GM21515 (cell line): ENCODE data around the gene SUMF1.
A peak's percentile ranks its signal among the peaks of the same experiment; 100 is the strongest.

Source experiments
- ATAC-seq: cut with Tn5 transposase; IDR thresholded peaks from one replicate; pipeline ENCODE4 v1.9.1; 2021; ENCODE audit not compliant: unreplicated experiment

SUMF1 gene

DNA sequence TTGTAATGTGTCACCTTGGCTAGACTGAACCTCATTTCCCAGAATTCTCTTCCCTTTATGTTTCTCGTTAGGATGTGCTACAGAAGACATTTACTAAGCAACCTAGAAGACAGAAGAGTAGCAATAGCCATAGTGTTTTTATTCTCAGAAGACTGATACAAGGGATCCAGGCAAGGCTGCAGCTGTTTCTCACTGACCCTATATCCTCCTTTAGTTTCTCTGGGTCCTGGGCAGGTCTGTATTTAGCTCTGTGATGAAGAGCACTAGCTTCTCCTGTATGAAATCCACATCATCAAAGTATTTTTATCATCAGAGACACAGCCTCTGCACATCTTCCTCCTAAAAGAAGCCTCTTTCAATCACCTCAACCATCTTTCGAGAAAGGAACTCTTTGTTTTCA is 72.5 kb downstream of the SUMF1 start:
- no peak for ATAC-seq

DNA sequence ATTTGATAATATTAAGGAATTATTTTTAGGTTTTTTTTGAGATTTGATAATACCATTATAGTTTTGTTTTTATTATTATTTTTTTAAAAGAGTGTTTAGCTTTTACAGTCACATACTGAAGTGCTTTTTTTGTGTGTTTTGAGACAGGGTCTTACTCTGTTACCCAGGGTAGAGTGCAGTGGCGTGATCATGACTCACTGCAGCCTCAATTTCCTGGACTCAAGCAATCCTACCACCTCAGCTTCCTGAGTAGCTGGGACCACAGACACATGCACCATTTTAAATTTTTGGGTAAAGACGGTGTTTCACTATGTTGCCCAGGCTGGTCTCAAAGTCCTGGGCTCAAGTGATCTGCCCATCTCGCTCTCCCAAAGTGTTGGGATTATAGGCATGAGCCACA is 73.0 kb downstream of the SUMF1 start:
- no peak for ATAC-seq

DNA sequence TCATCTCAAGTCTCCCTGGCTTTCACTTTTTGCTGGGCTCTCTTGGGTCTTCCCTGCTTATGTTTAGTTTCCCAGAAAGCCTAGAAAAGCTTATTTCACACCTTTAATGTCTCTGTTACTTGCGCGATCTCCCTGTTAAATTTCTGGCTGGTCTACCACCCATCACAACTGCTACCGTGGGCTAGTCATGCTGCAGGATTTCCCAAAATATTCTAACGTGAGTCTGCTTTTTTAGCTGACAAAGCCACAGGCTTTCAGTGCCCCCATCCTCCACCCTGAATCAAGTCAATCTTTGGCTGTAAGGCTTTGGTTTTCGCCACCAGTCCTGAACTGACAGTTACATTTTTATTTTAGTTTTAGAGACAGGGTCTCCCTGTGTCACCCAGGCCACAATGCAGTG is 74.1 kb downstream of the SUMF1 start:
- no peak for ATAC-seq

DNA sequence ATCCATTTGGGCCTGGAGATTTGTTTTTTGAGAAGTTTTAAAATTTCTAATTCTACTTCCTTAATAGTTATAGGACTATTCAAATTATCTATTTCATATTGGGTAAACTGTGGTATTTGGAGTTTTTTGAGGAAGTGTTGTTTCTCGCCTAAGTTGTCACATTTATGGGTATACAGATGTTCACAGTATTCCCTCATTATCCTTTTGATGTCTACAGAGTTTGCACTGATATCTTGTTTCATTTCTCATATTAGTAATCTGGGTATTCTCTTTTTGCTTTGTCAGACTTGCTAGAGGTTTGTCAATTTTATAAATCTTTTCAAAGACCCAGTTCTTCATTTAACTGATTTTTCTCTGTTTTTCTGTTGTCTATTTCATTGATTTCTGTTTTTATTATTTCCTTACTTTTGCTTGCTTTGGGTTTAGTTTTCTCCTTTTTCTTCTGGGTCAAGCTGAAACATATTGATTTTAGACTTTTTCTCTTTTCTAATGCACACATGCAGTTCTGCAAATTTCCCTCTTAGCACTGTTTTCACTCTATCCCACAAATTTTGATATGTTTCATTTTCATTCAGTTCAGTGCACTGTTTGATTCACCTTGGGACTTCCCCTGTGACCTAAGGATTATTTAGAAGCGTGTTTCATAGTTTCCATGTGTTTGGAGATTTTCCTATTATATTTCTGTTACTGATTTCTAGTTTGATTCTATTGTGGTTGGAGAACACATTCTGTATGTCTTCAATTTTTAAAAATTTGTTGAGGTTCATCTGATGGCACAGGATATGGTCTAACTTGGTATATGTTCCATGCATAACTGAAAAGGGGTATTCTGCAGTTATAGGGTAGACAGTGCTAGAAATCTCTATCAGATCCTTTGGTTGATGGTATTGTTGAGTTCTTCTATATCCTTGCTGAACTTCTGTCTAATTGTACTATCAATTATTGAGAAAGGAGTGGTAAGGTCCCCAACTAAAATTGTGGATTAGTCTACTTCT is 79.6 kb downstream of the SUMF1 start:
- ATAC-seq, result peak; percentile 64

DNA sequence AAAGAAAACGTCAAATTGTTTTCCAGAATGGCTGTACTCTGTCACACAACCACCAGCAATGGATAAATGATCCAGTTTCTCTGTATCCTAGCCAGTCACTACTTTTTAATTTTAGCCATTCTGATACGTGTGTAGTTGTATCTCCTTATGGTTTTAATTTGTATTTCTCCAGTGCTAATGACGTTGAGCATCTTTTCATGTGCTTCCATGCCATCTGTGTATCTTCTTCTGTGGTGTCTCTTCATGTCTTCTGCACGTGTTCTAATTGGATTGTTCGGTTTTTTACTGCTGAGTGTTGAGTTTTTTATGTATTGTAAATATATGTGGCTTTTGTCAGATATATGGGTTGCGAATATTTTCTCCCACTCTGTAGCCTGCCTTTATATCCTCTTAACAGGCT is 81.9 kb downstream of the SUMF1 start:
- ATAC-seq, result no peak

DNA sequence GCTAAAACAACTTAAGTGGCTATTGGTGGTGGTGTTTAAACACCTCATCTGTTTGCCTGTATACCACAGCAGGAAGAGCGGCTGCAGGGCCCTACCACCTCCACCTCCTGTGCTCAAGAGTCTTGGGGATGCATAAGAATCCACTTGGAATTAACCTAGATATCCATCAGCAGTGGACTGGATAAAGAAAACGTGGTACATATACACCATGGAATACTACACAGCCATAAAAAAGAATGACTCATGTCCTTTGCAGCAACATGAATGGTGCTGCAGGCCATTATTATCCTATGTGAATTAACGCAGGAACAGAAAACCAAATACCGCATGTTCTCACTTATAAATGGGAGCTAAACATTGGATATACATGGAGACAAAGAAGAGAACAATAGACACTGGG is 87.1 kb downstream of the SUMF1 start:
- no peak for ATAC-seq

DNA sequence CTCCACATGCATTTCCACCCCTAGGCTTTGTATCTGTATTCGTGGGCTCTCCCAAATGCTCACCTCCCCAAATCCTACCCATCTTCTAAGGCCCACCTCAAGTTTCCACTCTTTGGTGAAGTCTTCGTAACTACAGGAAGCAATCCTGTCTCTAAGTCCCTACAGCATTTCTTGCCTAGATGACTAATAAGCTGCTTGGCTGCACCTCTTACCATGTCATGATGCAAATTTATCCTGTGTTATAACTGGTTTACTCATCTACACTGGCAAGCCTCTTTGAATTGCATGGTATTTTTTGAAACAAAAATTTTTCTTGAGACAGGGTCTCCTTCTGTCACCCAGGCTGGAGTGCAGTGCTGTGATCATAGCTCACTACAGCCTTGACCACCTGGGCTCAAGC is 90.6 kb downstream of the SUMF1 start:
- no peak for ATAC-seq

DNA sequence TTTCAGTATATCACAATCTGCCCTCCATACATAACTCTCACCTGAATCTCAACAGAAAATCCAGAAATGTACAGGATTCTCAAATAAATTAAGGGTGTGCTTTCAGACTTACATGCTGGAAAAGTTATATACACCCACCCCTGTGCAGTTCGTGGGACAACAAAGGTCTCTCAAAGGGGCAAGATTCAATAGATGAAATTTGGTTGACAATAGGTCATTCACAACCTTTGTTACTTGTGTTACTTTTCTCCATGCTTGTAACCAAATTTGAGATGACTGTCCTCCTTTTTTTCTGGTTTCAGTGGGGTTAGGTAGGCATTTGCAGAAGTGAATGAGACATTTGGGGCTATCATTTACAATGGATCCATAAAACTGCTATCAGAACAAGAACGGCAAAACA is 91.2 kb downstream of the SUMF1 start:
- no peak for ATAC-seq

DNA sequence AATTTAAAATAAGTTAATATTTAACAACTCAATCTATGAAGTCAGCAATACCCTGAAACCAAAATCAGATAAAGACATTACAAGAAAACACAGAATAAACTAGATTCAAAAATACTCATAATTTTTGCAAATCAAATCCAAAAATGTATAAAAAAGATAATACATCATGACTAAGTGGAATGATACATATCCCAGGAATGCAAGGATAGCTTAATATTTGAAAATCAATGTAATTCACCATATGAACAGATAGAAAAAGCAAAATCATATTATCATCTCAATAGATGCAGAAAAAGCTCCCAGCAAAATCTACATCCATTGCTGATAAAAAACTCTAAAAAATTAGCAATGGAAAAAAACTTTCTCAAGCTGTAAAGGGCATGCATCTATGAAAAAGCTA is 93.4 kb downstream of the SUMF1 start:
- no peak for ATAC-seq

DNA sequence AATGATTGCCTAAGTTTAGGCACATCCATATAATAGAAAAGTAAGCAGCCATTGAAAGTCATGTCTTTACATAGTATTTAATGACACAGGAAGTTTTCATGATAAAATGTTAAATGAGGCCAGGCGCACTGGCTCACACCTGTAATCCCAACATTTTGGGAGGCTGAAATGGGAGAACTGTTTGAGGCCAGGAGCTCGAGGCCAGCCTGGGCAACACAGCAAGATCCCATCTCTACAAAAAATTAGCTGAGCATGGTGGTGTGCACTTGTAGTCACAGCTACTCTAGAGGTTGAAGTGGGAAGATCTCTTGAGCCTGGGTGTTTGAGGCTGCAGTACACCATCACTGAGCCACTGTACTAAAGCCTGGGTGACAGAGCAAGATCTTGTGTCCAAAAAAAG is 104.5 kb downstream of the SUMF1 start:
- ATAC-seq, result no peak

DNA sequence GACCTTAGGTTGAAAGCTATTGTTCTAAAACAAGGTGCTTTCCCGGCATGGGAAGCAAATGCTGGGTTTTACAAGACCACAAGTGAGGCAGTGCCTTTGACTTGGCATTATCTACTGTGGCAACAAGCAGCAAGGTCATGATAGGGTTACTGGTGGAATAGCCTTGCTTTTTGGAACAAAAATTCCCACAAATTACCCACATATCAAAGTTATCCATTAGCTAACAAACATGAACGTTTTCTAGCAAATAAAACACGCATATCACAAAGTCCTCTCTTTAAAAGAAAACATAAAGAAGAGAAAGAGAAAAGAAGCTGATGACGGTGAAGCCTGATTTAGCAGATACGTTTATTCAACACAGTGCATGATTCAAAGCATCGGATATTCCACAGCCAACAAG is 106.3 kb downstream of the SUMF1 start:
- no peak for ATAC-seq

DNA sequence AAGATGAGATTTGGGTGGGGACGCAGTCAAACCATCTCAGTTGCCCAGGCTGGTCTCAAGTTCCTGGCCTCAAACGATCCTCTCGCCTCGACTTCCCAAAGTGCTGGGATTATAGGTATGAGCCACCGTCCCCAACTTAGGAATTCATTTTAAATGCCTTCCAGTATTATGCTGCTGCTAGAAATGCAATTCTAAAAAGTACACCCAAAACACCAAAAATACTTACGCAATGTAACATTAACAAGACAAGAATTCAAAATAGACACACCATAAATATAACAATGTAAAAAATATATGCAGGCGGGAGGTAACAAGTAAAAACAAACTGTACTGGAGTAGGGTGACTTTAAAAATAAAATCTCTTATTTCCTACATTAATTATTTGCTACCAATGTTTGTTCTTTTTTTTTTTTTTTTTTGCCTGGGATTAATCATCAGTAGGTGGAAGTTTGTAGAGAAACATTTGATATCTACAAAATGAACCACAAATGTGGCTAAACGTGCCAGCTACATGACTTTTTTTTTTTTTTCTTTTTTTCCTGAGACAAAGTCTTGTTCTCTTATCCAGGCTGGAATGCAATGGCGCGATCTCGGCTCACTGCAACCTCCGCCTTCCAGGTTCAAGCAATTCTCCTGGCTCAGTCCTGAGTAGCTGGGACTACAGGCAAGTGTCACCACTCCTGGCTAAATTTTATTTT is 107.1 kb downstream of the SUMF1 start:
- ATAC-seq, result no peak

DNA sequence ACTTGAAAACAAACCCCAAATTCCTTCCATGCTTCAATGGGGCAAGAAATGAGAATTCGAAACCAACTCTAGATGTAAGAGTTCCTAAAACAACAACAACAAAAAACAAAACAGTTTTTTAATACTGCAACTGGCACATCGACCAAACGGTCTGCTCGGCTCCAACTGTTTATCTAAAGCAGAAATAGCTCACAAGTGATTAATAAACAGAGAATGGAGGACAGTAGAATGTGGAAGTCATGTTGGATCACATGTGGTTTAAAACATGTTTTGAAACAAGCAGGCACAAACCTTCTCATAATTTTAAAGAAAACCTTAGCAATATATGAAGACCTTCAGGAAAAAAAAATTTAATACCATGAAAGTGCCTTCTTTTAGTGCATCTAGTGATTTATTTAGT is 108.8 kb downstream of the SUMF1 start:
- ATAC-seq, result no peak

DNA sequence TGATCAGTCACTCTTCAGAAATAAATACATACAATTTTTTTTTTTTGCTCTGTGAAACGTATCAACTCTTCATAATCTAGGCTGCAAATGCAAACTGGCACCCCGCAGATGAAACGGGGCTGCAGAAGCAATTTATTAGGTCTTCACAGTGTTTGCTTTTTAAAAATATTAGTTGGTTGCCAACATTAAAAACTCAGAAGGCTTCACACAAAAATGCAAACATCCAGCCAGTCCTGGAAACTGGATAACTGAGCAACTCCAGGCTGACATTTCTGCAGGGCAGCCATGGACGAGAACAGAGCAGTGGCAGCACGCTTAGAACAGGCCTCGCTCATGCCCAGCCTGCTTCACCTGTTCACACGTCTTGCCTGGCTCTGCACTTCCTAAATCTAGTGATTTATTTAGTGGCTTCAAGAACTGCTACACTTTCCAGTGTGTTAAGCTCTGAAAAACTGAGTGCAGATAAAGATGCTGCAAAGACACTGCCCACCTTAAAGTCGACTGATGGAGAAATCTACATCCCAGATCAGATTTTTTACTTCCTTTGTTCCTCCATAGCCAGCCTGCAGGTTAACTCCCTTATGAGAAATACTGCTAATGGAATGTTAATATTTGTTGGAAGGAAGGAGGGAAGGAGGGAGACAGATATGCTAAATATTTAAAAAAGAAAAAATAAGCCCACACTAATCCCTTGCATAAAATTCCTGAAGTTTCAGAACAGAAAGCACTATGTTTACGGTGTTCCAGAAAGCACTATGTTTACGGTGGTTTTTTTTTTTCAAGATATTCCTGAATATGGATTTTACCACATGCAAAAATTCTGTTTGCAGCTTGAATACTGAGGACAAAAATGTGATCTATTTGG is 110.3 kb downstream of the SUMF1 start:
- no peak for ATAC-seq

DNA sequence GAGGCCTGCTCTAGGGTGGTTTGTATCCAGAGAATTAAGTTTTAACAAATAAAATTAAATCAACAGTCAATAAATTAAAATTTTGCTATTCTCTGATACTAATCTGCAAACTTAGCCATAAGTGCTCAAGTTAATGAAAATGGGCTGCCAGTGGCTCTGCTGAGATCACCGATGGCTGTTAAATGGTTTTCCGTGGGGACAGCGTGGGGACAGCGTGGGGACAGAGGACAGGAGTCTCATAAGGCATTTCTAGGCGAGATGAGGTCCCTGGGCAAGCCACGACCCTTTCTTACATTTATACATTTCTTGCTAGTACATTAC is 110.9 kb downstream of the SUMF1 start:
- ATAC-seq, result no peak

DNA sequence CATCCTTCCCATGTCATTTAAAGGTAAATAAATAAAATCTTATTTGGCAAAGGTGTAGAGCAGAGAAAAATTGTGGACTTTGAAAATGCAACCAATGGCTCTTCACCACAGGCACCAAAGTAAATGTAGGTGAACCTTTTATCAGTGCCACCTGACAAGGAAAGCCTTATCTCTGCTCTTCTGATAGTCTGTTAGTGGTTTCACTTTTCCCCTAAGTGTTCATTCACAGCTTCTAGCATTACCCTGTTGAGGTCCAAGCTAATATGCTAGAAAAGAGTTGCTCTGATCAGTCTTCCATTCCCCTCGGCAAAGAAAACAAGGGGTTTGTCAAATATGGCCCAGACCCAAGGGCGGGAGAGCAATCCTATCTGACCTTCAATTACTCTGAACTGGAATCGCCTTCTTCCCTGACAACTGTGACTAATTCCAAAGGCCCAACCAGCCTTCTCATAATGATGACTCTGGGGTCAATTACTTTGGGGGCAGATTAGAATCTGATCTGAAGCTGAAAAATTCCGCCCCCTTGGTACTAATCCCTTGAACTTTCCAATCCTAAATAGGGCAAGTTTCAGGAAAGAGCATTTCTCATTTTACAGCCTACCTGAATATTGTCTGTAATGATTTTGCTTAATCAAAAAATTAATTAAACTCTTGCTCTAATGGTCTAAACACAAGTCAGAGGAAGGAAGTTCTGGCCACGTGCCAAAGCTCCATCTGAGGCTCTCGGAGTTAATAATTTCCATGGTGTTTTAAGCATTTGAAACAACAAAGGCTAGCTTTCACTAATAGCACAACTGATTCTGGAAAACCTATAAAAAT is 111.5 kb downstream of the SUMF1 start:
- ATAC-seq, result no peak

DNA sequence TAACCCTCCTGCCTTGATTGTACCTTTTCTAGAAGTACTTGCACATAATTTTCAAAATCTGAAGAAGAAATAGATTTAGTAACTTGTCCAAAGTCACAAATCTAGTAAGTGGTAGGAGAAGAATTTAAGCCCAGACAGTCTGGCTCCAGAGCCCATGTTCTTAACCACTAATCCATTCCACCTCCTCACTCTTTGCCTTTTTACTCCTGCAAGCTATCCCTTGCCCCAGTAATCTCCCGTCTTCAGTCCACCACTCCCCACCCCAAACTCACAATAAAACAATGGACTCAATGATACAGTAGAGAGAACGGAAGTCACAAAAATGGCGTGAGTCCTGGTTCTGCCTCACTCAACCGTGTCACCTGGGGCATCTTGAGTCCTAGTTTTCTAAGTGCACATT is 115.2 kb downstream of the SUMF1 start:
- no peak for ATAC-seq

DNA sequence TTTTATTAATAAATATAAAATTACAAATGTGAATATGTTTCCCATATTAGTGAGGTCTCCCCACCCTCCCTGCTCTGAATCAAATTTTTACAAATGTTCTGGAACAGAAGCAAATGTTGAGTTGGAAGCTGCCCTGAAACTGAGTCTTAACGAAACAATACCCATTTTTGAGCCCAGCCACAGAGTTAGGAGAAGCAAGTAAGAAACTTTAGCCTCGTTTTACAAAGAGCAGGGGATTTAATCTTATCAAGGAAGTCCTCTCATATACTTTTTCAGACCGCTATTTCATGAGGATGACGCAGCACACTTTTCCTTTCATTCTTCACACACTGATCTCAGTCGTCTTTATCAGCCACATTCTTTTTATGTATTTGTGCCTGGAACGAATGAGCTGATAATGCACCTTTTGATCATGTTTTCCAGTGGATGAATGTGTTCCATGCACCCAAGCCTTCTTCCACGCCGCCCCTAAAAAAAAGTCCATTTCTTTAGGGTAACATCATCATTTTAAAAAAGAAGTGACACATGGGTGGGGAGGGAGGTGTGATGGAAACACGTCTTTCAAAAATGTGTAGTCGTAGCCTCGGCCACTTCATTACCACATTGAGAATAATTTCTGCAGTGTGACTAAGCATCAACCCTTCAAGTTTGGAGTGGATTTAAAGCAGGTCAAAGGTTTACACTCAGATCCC is 115.8 kb downstream of the SUMF1 start:
- peak; percentile 35 for ATAC-seq

DNA sequence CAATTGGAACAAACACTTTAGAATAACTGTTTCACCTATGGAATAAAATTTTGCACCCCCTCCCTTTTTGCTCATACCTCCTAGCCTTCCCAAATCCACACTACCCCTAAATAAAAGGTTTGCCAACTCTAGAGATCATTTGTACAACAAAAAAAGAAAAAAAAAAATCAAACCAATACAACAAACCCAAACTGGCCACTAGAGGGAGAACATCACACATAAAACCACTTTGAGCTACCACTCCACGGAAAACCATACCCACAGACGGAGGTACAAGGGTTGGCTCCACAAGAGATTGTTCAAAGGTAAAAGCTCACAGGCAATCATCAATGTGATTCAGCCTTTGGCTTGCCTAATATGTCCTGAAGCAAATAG is 116.3 kb downstream of the SUMF1 start:
- peak; percentile 93 for ATAC-seq

DNA sequence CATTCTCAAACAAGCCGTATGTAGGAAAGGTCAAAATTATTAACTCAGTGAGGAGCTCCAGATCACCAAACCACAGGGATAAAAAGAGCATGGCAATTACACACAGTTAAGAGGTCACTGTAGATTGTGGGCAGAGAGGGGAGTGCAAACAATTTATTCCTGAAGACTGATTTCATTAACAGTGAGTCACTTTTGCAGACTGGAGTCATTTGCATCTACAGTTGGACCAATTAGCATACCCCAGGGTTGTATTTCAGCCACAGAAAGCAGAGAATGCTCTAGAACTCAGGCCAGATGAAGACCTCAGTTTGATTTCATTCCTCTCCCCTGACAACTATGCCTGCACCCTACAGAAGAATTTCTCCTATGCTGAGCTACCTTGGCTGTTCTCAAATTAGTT is 123.8 kb downstream of the SUMF1 start:
- no peak for ATAC-seq
